B cell (primary cell): Measurements from ENCODE around the gene CEP170.

Source experiments
- CTCF ChIP-seq: fragments of 200-600 bp; IDR thresholded peaks from one replicate; pipeline ENCODE4 v1.8.0; 2022; ENCODE audit warnings: antibody characterized with exemption, mild to moderate bottlenecking
- EZH2 ChIP-seq: IDR thresholded peaks from 2 replicates; pipeline ENCODE4 v1.6.1; 2012; ENCODE audit warnings: borderline replicate concordance, low read depth, mild to moderate bottlenecking, moderate library complexity, low read length; ENCODE audit not compliant: insufficient read depth, poor library complexity, severe bottlenecking

- TF ChIP-seq CTCF (no peak), EZH2 (no peak)
Measured at GRCh38 chr1:243213045-243213787, 41.9 kb downstream of the CEP170 start.
